IMR-90 (cell line): ENCODE data around the gene TUBGCP2.

Experiments used
- CEBPB ChIP-seq: IDR thresholded peaks from 2 replicates; pipeline ENCODE4 v1.6.1; 2012; ENCODE audit warnings: low read depth, low read length, improper control_type of control experiment
- CHD1 ChIP-seq: IDR thresholded peaks from 2 replicates; pipeline ENCODE4 v1.6.1; 2012; ENCODE audit warnings: low read depth, low read length, improper control_type of control experiment
- ELK1 ChIP-seq: fragments of 150-350 bp; IDR thresholded peaks from 2 replicates; pipeline ENCODE4 v1.6.1; 2016; ENCODE audit warnings: low read depth, mild to moderate bottlenecking, low read length, moderate library complexity, borderline replicate concordance
- FOS ChIP-seq: fragments of 150-350 bp; IDR thresholded peaks from 2 replicates; pipeline ENCODE4 v1.6.1; 2016; ENCODE audit warnings: low read depth, low read length
- MAZ ChIP-seq: IDR thresholded peaks from 2 replicates; pipeline ENCODE4 v1.6.1; 2012; ENCODE audit warnings: low read depth, mild to moderate bottlenecking, low read length, improper control_type of control experiment, moderate library complexity, borderline replicate concordance
- MXI1 ChIP-seq: IDR thresholded peaks from 2 replicates; pipeline ENCODE4 v1.6.1; 2012; ENCODE audit warnings: low read depth, mild to moderate bottlenecking, low read length, moderate library complexity, borderline replicate concordance
- NFE2L2 ChIP-seq: fragments of 150-350 bp; IDR thresholded peaks from 2 replicates; pipeline ENCODE4 v1.6.1; 2016; ENCODE audit warnings: low read depth, mild to moderate bottlenecking, low read length
- POLR2A ChIP-seq: IDR thresholded peaks from 2 replicates; pipeline ENCODE4 v1.6.1; 2012; ENCODE audit warnings: mild to moderate bottlenecking, low read depth, low read length
- RAD21 ChIP-seq: IDR thresholded peaks from 2 replicates; pipeline ENCODE4 v1.6.1; 2012; ENCODE audit warnings: low read length, improper control_type of control experiment
- RCOR1 ChIP-seq: IDR thresholded peaks from 2 replicates; pipeline ENCODE4 v1.6.1; 2012; ENCODE audit warnings: mild to moderate bottlenecking, low read length, improper control_type of control experiment; ENCODE audit not compliant: insufficient replicate concordance
- RFX5 ChIP-seq: IDR thresholded peaks from 2 replicates; pipeline ENCODE4 v1.8.0; 2012; ENCODE audit warnings: low read depth, mild to moderate bottlenecking, low read length, moderate library complexity
- TF ChIP-seq, protein P1 (sequence below): conservative IDR thresholded peaks from 2 replicates; pipeline ENCODE4 v1.5.1; 2012; ENCODE audit warnings: mild to moderate bottlenecking, low read depth, low read length, improper control_type of control experiment
- TF ChIP-seq, protein P2 (sequence below): fragments of 150-350 bp; IDR thresholded peaks from 2 replicates; pipeline ENCODE4 v1.6.1; 2017; ENCODE audit warnings: mild to moderate bottlenecking, antibody characterized with exemption, low read length, low read depth

DNA sequence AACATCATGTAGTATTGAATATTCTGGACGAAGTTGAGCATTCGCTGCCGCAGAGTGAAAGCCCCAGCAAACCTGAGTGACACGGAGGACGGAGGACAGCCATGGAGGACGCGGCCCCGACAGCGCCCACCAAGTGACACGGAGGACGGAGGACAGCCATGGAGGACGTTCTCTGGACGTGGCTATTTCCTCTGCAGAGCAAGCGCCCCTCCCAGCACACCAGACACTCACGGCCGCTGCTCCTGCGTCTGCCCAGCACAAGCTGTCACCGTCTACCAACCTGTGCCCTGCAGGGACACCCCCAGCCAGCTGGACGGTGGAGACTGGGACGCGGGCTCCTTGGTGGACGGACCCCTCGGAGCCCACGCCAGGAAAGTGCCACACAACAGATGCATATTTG lies 24.7 kb downstream of the TUBGCP2 start:
- TF ChIP-seq RCOR1 (no peak), RFX5 (no peak), POLR2A (no peak), CHD1 (no peak), RAD21 (no peak), CEBPB (no peak), ELK1 (no peak), MAZ (no peak), FOS (no peak), NFE2L2 (no peak), MXI1 (no peak)
- TF ChIP-seq, protein P1, sequence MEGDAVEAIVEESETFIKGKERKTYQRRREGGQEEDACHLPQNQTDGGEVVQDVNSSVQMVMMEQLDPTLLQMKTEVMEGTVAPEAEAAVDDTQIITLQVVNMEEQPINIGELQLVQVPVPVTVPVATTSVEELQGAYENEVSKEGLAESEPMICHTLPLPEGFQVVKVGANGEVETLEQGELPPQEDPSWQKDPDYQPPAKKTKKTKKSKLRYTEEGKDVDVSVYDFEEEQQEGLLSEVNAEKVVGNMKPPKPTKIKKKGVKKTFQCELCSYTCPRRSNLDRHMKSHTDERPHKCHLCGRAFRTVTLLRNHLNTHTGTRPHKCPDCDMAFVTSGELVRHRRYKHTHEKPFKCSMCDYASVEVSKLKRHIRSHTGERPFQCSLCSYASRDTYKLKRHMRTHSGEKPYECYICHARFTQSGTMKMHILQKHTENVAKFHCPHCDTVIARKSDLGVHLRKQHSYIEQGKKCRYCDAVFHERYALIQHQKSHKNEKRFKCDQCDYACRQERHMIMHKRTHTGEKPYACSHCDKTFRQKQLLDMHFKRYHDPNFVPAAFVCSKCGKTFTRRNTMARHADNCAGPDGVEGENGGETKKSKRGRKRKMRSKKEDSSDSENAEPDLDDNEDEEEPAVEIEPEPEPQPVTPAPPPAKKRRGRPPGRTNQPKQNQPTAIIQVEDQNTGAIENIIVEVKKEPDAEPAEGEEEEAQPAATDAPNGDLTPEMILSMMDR: no peak
- TF ChIP-seq, protein P2, sequence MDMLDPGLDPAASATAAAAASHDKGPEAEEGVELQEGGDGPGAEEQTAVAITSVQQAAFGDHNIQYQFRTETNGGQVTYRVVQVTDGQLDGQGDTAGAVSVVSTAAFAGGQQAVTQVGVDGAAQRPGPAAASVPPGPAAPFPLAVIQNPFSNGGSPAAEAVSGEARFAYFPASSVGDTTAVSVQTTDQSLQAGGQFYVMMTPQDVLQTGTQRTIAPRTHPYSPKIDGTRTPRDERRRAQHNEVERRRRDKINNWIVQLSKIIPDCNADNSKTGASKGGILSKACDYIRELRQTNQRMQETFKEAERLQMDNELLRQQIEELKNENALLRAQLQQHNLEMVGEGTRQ: no peak
